WTC11 (cell line): ENCODE measurements around the gene SLC30A2. TPM values are rescaled to one million over a fixed set of nuclear protein-coding genes. Genes with fewer than 3 reads are reported as not detected.

Experiments used
- ATAC-seq: fragments of 200-7000 bp; cut with Tn5 transposase; 2 replicates; pipeline ENCODE4 v1.10.0; 2021; ENCODE audit warnings: mild to moderate bottlenecking, moderate library complexity
- CTCF ChIA-PET: fragments of 300-600 bp; sonication (Branson Sonifier 250); formaldehyde crosslinking; loops from one replicate; lab custom pipeline; 2021; ENCODE audit warnings: antibody characterized with exemption; lab: Charles Lee
- POLR2A ChIA-PET: fragments of 350-600 bp; sonication (Branson Sonifier 250); formaldehyde crosslinking; loops from one replicate; lab custom pipeline; 2021; ENCODE audit warnings: antibody characterized with exemption; lab: Charles Lee
- DNase-seq: peaks from one replicate; pipeline ENCODE4 v3.0.0; 2021; ENCODE audit warnings: low spot score
- H3K27ac Mint-ChIP-seq: 2 replicates; pipeline ENCODE4 v1.8.0; 2021; ENCODE audit warnings: mixed read lengths
- H3K27me3 Mint-ChIP-seq: 2 replicates; pipeline ENCODE4 v1.8.0; 2021; ENCODE audit warnings: low read depth, mild to moderate bottlenecking, moderate library complexity, mixed read lengths
- H3K36me3 Mint-ChIP-seq: 2 replicates; pipeline ENCODE4 v1.8.0; 2021; ENCODE audit warnings: mixed read lengths
- H3K4me1 Mint-ChIP-seq: 2 replicates; pipeline ENCODE4 v1.8.0; 2022; ENCODE audit warnings: mixed read lengths
- H3K4me3 Mint-ChIP-seq: 2 replicates; pipeline ENCODE4 v1.8.0; 2021; ENCODE audit warnings: mild to moderate bottlenecking, moderate library complexity, mixed read lengths
- H3K9me3 Mint-ChIP-seq: 2 replicates; pipeline ENCODE4 v1.8.0; 2021; ENCODE audit warnings: mixed read lengths
- ATF1 ChIP-seq: sonication (generic); formaldehyde crosslinking; IDR thresholded peaks from 2 replicates; pipeline ENCODE4 v1.8.1; 2023; ENCODE audit warnings: mild to moderate bottlenecking, moderate library complexity, missing genetic modification reagents
- ATF3 ChIP-seq: sonication (generic); formaldehyde crosslinking; conservative IDR thresholded peaks from 2 replicates; pipeline ENCODE4 v1.8.1; 2022; ENCODE audit warnings: mild to moderate bottlenecking, missing genetic modification reagents
- ATF6 ChIP-seq: sonication (generic); formaldehyde crosslinking; IDR thresholded peaks from 2 replicates; pipeline ENCODE4 v1.8.1; 2023; ENCODE audit warnings: mild to moderate bottlenecking, missing genetic modification reagents
- CBFB ChIP-seq: sonication (generic); formaldehyde crosslinking; IDR thresholded peaks from 2 replicates; pipeline ENCODE4 v1.8.1; 2022; ENCODE audit warnings: mild to moderate bottlenecking, low read depth, missing genetic modification reagents
- CREB1 ChIP-seq: sonication (generic); formaldehyde crosslinking; IDR thresholded peaks from 2 replicates; pipeline ENCODE4 v1.8.0; 2023; ENCODE audit warnings: mild to moderate bottlenecking, missing genetic modification reagents
- ESRRA ChIP-seq: sonication (generic); formaldehyde crosslinking; IDR thresholded peaks from 2 replicates; pipeline ENCODE4 v1.8.1; 2022; ENCODE audit warnings: mild to moderate bottlenecking, missing genetic modification reagents, borderline replicate concordance
- ETV6 ChIP-seq: sonication (generic); formaldehyde crosslinking; IDR thresholded peaks from 2 replicates; pipeline ENCODE4 v1.8.1; 2022; ENCODE audit warnings: mild to moderate bottlenecking, missing genetic modification reagents
- FOXJ3 ChIP-seq: sonication (generic); formaldehyde crosslinking; IDR thresholded peaks from 2 replicates; pipeline ENCODE4 v1.9.0; 2021; ENCODE audit warnings: missing genetic modification reagents, mild to moderate bottlenecking, borderline replicate concordance
- FOXK1 ChIP-seq: sonication (generic); formaldehyde crosslinking; IDR thresholded peaks from 2 replicates; pipeline ENCODE4 v1.8.0; 2022; ENCODE audit warnings: mild to moderate bottlenecking, moderate library complexity, missing genetic modification reagents
- HMGA2 ChIP-seq: fragments of 250-450 bp; sonication (Bioruptor Pico); IDR thresholded peaks from 2 replicates; pipeline ENCODE4 v1.4.0; 2021; ENCODE audit warnings: mild to moderate bottlenecking, moderate library complexity
- HMGXB4 ChIP-seq: sonication (generic); formaldehyde crosslinking; IDR thresholded peaks from 2 replicates; pipeline ENCODE4 v1.8.1; 2023; ENCODE audit warnings: mild to moderate bottlenecking, moderate library complexity, missing genetic modification reagents
- IRF2 ChIP-seq: sonication (generic); formaldehyde crosslinking; IDR thresholded peaks from 2 replicates; pipeline ENCODE4 v1.8.0; 2022; ENCODE audit warnings: low read depth, missing genetic modification reagents, borderline replicate concordance
- JAZF1 ChIP-seq: fragments of 250-450 bp; sonication (Bioruptor Pico); IDR thresholded peaks from 2 replicates; pipeline ENCODE4 v1.9.0; 2021; ENCODE audit warnings: moderate library complexity, mild to moderate bottlenecking, inconsistent platforms
- JUN ChIP-seq: sonication (generic); formaldehyde crosslinking; IDR thresholded peaks from 2 replicates; pipeline ENCODE4 v1.8.0; 2023; ENCODE audit warnings: mild to moderate bottlenecking, missing genetic modification reagents
- MAX ChIP-seq: sonication (generic); formaldehyde crosslinking; IDR thresholded peaks from 2 replicates; pipeline ENCODE4 v1.8.0; 2022; ENCODE audit warnings: mild to moderate bottlenecking, missing genetic modification reagents
- MYBL2 ChIP-seq: sonication (generic); formaldehyde crosslinking; IDR thresholded peaks from 2 replicates; pipeline ENCODE4 v1.8.1; 2023; ENCODE audit warnings: mild to moderate bottlenecking, moderate library complexity, missing genetic modification reagents
- OVOL2 ChIP-seq: fragments of 250-450 bp; sonication (Bioruptor Pico); IDR thresholded peaks from 2 replicates; pipeline ENCODE4 v1.9.0; 2021; ENCODE audit warnings: mild to moderate bottlenecking, borderline replicate concordance
- PRRX2 ChIP-seq: fragments of 250-450 bp; sonication (Bioruptor Pico); IDR thresholded peaks from 2 replicates; pipeline ENCODE4 v1.8.0; 2021; ENCODE audit warnings: mild to moderate bottlenecking
- RELA ChIP-seq: sonication (generic); formaldehyde crosslinking; IDR thresholded peaks from 2 replicates; pipeline ENCODE4 v1.8.1; 2022; ENCODE audit warnings: missing genetic modification reagents, mild to moderate bottlenecking, borderline replicate concordance
- SMAD3 ChIP-seq: sonication (generic); formaldehyde crosslinking; IDR thresholded peaks from 2 replicates; pipeline ENCODE4 v1.8.0; 2022; ENCODE audit warnings: missing genetic modification reagents, mild to moderate bottlenecking, borderline replicate concordance
- SP1 ChIP-seq: sonication (generic); formaldehyde crosslinking; conservative IDR thresholded peaks from 2 replicates; pipeline ENCODE4 v1.8.1; 2022; ENCODE audit warnings: missing genetic modification reagents
- TCF7 ChIP-seq: sonication (generic); formaldehyde crosslinking; IDR thresholded peaks from 2 replicates; pipeline ENCODE4 v1.8.0; 2022; ENCODE audit warnings: mild to moderate bottlenecking, low read depth, missing genetic modification reagents, moderate library complexity
- TEAD1 ChIP-seq: sonication (generic); formaldehyde crosslinking; IDR thresholded peaks from 2 replicates; pipeline ENCODE4 v1.8.0; 2022; ENCODE audit warnings: mild to moderate bottlenecking, missing genetic modification reagents
- TP53 ChIP-seq: sonication (generic); formaldehyde crosslinking; IDR thresholded peaks from 2 replicates; pipeline ENCODE4 v1.8.1; 2023; ENCODE audit warnings: mild to moderate bottlenecking, missing genetic modification reagents
- USF1 ChIP-seq: sonication (generic); formaldehyde crosslinking; IDR thresholded peaks from 2 replicates; pipeline ENCODE4 v1.8.0; 2022; ENCODE audit warnings: mild to moderate bottlenecking, missing genetic modification reagents
- ZBTB43 ChIP-seq: sonication (generic); formaldehyde crosslinking; IDR thresholded peaks from 2 replicates; pipeline ENCODE4 v1.8.1; 2023; ENCODE audit warnings: mild to moderate bottlenecking, missing genetic modification reagents
- ZNF138 ChIP-seq: sonication (generic); formaldehyde crosslinking; conservative IDR thresholded peaks from 2 replicates; pipeline ENCODE4 v1.8.1; 2022; ENCODE audit warnings: mild to moderate bottlenecking, moderate library complexity, missing genetic modification reagents
- ZNF281 ChIP-seq: sonication (generic); formaldehyde crosslinking; IDR thresholded peaks from 2 replicates; pipeline ENCODE4 v1.8.0; 2023; ENCODE audit warnings: mild to moderate bottlenecking, missing genetic modification reagents
- total RNA-seq: library from RNA; stranded (reverse); gene quantifications from 3 replicates; pipeline ENCODE4 v1.2.3, GENCODE V29; 2021

Gene SLC30A2
- total RNA-seq, 1 experiment from 2014 or later = 0.15 TPM

GRCh38 chr1:26025517-26025916 is 20.4 kb downstream of the SLC30A2 start:
- H3K27ac Mint-ChIP-seq = no peak overlapping the region
- H3K36me3 Mint-ChIP-seq = no peaks in the 10 kb centered on the region
- no peak overlapping the region for H3K4me3 Mint-ChIP-seq
- no peaks in the 10 kb centered on the region for H3K27me3 Mint-ChIP-seq
- POLR2A ChIA-PET = no interaction called here
- no peak for ATAC-seq
- H3K9me3 Mint-ChIP-seq = no peaks in the 10 kb centered on the region
- CTCF ChIA-PET = interaction anchor here (0.7 to 2.1 kb wide), 2 partner anchors 130 to 254 kb away, joined by 5 to 9 read pairs; partner anchors contain the start of gene SH3BGRL3
- peaks cover 12% of the 10 kb centered on the region for H3K4me1 Mint-ChIP-seq
- no peak for DNase-seq
- TF ChIP-seq TCF7 (CRISPR knock-in tag) = no peak
- no peak for TF ChIP-seq CREB1 (CRISPR knock-in tag)
- TF ChIP-seq JUN (CRISPR knock-in tag) = no peak
- no peak for TF ChIP-seq ZNF281 (CRISPR knock-in tag)
- TF ChIP-seq USF1 (CRISPR knock-in tag) = no peak
- no peak for TF ChIP-seq OVOL2 (CRISPR knock-in tag)
- no peak for TF ChIP-seq TP53 (CRISPR knock-in tag)
- TF ChIP-seq ETV6 = no peak
- TF ChIP-seq ATF3 (CRISPR knock-in tag) = no peak
- TF ChIP-seq IRF2 (CRISPR knock-in tag) = no peak
- TF ChIP-seq MYBL2 (CRISPR knock-in tag) = no peak
- TF ChIP-seq ESRRA = no peak
- no peak for TF ChIP-seq PRRX2 (CRISPR knock-in tag)
- TF ChIP-seq JAZF1 (CRISPR knock-in tag) = no peak
- TF ChIP-seq SMAD3 = no peak
- no peak for TF ChIP-seq ATF1
- no peak for TF ChIP-seq ZBTB43 (CRISPR knock-in tag)
- no peak for TF ChIP-seq ATF6 (CRISPR knock-in tag)
- TF ChIP-seq MAX (CRISPR knock-in tag) = no peak
- no peak for TF ChIP-seq FOXK1 (CRISPR knock-in tag)
- TF ChIP-seq, all 79 proteins: peak for 0

- Mint-ChIP-seq H3K27me3 (no peaks in the 10 kb centered on the region), H3K4me1 (peaks cover 15% of the 10 kb centered on the region), H3K27ac (no peak overlapping the region), H3K9me3 (no peaks in the 10 kb centered on the region), H3K4me3 (no peak overlapping the region), H3K36me3 (no peaks in the 10 kb centered on the region)
- ATAC-seq (no peak), DNase-seq (no peak)
- CTCF ChIA-PET = interaction anchor here (1.8 kb wide), 1 partner anchor 11 kb away, joined by 9 read pairs; no protein-coding TSS in a partner anchor
- POLR2A ChIA-PET = interaction anchor here (1.0 kb wide), 1 partner anchor 70 kb away, joined by 3 read pairs; no protein-coding TSS in a partner anchor
- no peak for TF ChIP-seq TEAD1 (CRISPR knock-in tag)
- no peak for TF ChIP-seq FOXJ3 (CRISPR knock-in tag)
- no peak for TF ChIP-seq RELA (CRISPR knock-in tag)
- TF ChIP-seq ZNF138 (CRISPR knock-in tag) = no peak
- TF ChIP-seq SP1 = no peak
- TF ChIP-seq JAZF1 (CRISPR knock-in tag) = no peak
- no peak for TF ChIP-seq HMGA2 (CRISPR knock-in tag)
- no peak for TF ChIP-seq CBFB (CRISPR knock-in tag)
- no peak for TF ChIP-seq HMGXB4 (CRISPR knock-in tag)
Observed at GRCh38 chr1:26025060-26025459, 20.9 kb downstream of the SLC30A2 start.
